Activated CD4-positive, CD25-positive, alpha-beta regulatory T cell (primary cell): ENCODE data around the gene BAZ2A.
A peak's percentile ranks its signal among the peaks of the same experiment; 100 is the strongest.
"Not testable (repeated sequence)": the region's sequence is repeated elsewhere in the genome, so short reads cannot be mapped to it uniquely, and the experiment has no call there.

Source experiments
- DNase-seq, 4 experiments: peaks; one replicate each; lab custom pipeline; 2025; lab: John Stamatoyannopoulos, UW

Gene BAZ2A

GRCh38 chr12:56593909-56594621, 36.1 kb downstream of the BAZ2A start:
- DNase-seq = peak; percentile 17 to 46 (median 36)

DNA sequence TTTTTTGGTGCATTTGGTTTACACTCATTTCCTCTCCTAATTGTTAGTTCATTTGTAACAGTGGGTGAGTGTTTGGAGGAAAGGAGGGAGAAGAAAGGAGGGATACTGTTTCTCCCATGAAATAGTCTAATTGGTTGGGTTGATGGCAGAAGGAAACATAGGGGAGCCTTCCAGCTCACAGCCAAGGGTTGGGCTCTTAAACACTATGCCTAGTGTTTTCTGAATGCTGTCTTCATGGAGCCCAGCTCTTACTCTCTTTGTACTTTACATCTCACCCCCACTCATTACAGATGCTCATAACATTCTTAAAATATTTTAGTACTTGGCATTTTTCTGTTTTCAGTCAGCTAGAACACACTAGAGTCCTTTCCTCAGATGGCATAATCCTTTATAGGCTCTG, 38.2 kb downstream of the BAZ2A start:
- no peak for DNase-seq

GRCh38 chr12:56591126-56591525, 39.0 kb downstream of the BAZ2A start:
- DNase-seq = no peak

DNA sequence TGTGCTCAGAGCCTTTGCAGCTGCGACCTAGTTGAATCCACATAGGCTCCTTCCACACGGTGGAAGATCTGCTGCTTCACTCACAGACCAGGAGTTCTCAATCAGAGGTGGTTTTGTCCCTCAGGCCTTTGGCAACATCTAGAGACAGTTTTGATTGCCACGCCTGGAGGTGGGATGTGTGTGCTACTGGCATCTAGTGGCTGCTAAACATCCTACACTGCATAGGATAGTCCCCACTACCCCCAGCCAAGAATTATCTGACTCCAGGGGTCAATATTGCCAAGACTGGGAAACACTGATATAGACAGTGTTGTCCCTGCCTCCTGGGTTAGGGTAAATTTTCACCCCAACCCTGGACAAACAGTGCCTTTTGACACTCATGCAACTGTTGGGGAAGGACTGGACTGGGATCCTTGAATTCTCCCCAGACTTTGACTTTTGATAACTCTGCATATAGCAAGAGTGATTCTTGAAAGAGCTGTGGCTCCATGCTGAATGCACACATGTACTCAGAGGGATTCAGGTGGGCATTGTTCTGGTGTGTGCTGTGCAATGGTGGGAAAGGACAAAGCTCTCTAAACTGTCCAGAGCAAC, 39.8 kb downstream of the BAZ2A start:
- DNase-seq = no peak

GRCh38 chr12:56589783-56590182, 40.3 kb downstream of the BAZ2A start:
- DNase-seq = no peak

DNA sequence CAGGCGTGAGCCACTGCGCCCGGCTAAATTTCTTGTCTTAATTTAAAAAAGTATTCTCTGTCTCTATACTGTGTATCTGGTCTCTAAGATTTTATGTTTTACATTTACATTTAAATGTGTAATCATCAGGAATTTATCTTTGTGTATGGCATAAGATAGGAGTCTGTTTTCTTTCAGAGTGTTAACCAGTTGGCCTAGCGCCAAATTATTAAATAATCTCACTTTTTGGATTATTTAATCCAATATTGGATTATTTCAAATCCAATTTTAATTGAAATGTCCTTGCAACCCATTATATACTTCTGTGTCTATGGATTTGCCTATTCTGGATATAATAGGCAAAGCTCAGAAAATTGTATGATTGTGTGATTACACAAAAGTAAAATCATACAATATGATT, 45.0 kb downstream of the BAZ2A start:
- DNase-seq = no peak

GRCh38 chr12:56581418-56582145, 48.5 kb downstream of the BAZ2A start:
- DNase-seq = no peak

- no peak for DNase-seq
Measured at GRCh38 chr12:56578983-56579546, 51.1 kb downstream of the BAZ2A start.

GRCh38 chr12:56577248-56577647, 52.9 kb downstream of the BAZ2A start:
- DNase-seq = not testable (repeated sequence)

DNA sequence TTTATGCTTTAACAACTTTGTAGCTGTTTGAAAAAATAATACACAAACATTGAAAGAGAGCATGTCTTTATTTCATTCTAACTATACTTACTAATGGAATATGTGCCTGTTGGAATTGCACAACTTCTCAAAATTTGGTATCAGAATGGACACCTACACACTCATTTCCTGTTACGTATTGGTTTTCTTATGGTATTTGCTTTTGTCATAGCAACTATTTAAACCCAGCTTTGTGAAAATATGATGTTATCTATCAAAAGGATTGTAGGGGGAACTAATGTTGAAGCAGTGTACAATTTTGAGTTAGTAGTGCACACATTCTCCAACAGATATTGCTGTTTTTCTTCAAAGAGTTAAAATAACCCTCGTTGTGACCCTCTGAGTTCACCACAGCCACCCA, 55.9 kb downstream of the BAZ2A start:
- no peak for DNase-seq

- DNase-seq = no peak
Measured at GRCh38 chr12:56572288-56572687, 57.8 kb downstream of the BAZ2A start.

- no peak for DNase-seq
Measured at GRCh38 chr12:56571121-56571520, 59.0 kb downstream of the BAZ2A start.

- DNase-seq = no peak
Measured at GRCh38 chr12:56568146-56568545, 62.0 kb downstream of the BAZ2A start.

DNA sequence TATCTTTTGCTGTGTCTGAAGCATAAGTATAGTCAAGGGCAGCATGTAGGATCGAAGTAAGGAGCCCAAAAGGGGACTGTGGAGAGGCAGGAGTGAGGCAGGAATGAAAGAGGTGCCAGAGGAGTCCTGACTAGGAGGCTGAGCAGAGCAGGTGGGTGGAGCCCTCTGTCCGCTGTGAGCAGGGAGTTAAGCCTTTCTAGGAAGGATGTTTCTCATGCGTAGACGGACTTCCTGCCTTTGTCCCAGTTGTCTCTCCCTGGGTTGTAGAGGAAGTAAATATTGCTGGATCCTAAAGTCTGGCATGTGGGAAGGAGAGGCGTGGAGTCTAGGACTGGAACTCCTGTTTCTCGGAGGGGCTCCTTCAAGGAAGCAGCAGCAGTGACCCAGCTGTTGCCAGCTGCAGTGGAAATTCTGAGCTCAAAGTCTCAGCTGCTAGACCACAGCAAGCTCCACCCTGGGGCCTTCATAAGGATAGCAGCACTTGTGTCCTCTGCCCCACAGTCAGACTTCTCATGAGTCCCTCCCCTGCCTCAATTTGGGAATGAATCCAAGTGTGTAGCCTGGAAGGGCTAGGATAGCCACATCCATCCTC, 64.5 kb downstream of the BAZ2A start:
- no peak for DNase-seq

DNA sequence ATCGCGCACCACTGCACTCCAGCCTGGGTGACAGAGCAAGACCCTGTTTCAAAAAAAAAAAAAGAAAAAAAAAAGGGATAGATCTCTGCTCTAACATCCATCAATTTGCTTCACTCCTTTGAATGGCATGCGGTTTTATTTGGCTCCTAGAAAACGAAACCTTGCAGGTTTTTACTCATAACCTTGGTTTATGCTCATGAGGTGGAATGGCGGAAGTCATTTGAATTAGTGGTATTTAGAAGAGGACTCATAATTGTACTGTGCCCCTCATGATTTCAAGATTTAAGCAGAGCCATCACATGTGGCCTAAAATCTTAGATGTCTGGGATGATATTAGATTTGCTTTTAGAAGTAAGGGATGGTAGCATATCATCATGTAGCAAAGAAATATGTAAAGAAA, 79.1 kb downstream of the BAZ2A start:
- no peak for DNase-seq

DNA sequence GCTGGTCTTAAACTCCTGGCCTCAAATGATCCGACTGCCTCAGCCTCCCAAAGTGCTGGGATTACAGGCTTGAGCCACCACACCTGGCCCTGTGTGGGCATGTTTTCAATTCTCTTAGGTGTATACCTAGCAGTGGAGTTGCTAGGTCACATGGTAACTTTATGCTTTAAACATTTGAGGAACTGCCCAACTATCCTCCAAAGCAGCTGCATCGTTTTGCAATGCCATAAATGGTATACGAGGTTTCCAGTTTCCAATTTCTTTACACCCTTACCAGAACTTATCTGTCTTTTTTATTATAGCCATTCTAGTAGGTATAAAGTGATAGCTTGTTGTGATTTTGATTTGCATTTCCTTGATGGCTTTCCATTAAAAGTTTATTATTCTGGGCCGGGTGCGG, 83.4 kb downstream of the BAZ2A start:
- no peak for DNase-seq
